ENCODE measurements around the gene FRRS1. TPM values are rescaled to one million over a fixed set of nuclear protein-coding genes. Genes with fewer than 3 reads are reported as not detected.

Gene FRRS1
- total and polyA plus RNA-seq, 12 donors: 0.81 to 26.8 (median 16.5) TPM

GRCh38 chr1:99751877-99752504 is 14.4 kb downstream of the FRRS1 start:
- DNase-seq: peak in 1 of 7 donors; percentile 29
- Histone ChIP-seq H3K9me3 (replicated peaks in 1 of 3) (peaks cover 0 to 10% (median 0%) of the 10 kb centered on the region in 3 donors), H3K27me3 (no peaks in the 10 kb centered on the region), H3K36me3 (replicated peaks in 1 of 2) (no peaks in the 10 kb centered on the region), H3K4me1 (replicated peaks in 1 of 2) (peaks cover 30% of the 10 kb centered on the region in 2 donors), H3K27ac (no peak overlapping the region), H3K4me3 (no peak overlapping the region)
- TF ChIP-seq CTCF (IDR thresholded peaks at IDR 0.05) (no peak), POLR2A (IDR thresholded peaks at IDR 0.05) (no peak)
- intact Hi-C loops (cut with DNase I): no loop called here
- WGBS, 4 donors: 89 to 98% (median 91%) methylated on average over 1 of the region's 1 CpG

DNA sequence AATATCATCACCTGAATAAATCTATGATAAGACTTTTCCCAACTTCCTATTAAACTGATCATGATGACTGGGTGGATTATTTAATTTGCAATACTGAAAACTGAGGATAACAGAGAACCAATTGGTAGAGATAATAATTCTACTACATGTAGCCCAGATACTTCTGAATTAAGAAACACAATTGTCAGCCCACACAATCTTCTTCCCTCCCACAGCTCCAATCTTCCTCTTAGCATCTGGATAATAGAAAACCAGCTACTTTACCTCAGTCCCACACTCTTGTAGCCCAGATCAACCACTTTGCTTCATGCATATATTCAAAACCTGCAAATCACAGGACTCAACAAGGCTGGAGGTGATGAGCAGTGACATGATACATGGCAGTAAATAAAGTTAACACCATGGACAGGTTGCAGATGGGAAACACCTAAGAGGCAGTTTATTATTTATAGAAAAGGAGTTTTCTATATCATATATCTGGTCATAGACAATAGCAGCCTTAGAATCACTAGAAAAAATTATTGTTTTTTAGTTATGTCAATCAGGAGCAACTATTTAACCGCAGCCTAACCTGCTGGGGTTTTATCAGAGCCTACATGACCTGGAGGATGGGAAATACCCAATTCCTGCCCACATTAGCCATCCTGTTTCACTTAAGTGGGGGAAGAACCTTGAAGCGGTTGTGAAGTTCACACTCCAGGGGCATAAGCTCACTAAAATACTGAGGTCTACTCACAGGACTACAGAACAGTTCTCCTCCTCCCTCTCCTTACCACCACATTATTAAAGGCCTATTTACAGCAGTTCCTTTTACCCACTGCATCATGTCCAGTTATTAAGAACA is 16.7 kb downstream of the FRRS1 start:
- H3K9me3 ChIP-seq (replicated peaks in 1 of 3): no peaks in the 10 kb centered on the region
- no peak for DNase-seq
- no peak overlapping the region for H3K4me3 ChIP-seq
- no peaks in the 10 kb centered on the region for H3K36me3 ChIP-seq (replicated peaks in 1 of 2)
- TF ChIP-seq POLR2A (IDR thresholded peaks at IDR 0.05) (no peak), CTCF (IDR thresholded peaks at IDR 0.05) (no peak)
- H3K4me1 ChIP-seq (replicated peaks in 1 of 2): peaks cover 10 to 11% of the 10 kb centered on the region in 2 donors
- H3K27me3 ChIP-seq: no peaks in the 10 kb centered on the region
- intact Hi-C loops (cut with DNase I): no loop called here
- WGBS, 4 donors: 60 to 100% (median 82%) methylated on average over 2 of the region's 2 CpGs
- no peak overlapping the region for H3K27ac ChIP-seq

DNA sequence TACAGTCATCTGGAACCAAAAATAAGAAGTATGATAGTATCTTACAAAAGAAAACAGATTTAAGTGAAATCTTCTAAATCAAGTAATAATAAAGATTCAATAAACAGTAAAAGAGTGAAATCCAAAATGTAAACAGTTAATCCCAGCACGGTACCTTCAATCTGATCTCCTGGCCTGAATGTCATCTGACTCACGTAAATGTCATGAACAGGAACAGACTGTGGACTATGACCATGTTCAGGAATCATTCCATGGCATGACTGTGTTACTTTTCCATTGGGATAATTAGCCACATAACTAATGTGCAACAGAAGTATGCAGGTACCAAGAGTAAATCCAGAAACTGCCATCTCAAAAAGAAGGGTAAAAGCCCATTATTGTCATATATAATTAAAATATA is 18.0 kb downstream of the FRRS1 start:
- Histone ChIP-seq H3K36me3 (replicated peaks in 1 of 2) (no peaks in the 10 kb centered on the region), H3K27ac (no peak overlapping the region), H3K27me3 (no peaks in the 10 kb centered on the region), H3K9me3 (replicated peaks in 1 of 3) (no peaks in the 10 kb centered on the region), H3K4me3 (no peak overlapping the region), H3K4me1 (replicated peaks in 1 of 2) (peaks cover 10 to 11% of the 10 kb centered on the region in 2 donors)
- TF ChIP-seq POLR2A (IDR thresholded peaks at IDR 0.05): no peak
- intact Hi-C loops (cut with DNase I): no loop called here
- WGBS, 4 donors: 40 to 47% (median 46%) methylated on average over 2 of the region's 2 CpGs
- no peak for DNase-seq

DNA sequence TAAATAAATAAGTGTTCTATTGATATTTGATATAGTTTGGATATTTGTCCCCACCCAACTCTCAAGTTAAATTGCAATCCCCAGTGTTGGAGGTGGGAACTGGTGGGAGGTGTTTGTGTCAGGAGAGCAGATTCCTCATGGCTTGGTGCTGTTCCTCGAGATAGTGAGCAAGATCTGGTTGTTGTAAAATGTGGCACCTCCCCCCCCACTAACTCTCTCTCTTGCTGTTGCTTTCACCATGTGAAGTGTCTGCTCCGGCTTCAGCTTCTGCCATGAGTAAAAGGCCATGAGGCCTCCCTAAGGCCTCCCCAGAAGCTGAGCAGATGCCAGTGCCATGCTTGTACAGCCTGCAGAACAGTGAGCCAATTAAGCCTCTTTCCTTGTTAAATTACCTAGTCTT is 20.8 kb downstream of the FRRS1 start:
- Histone ChIP-seq H3K36me3 (replicated peaks in 1 of 2) (peaks cover 0 to 8% of the 10 kb centered on the region in 2 donors), H3K27me3 (no peaks in the 10 kb centered on the region), H3K4me1 (replicated peaks in 1 of 2) (peaks cover 0 to 11% of the 10 kb centered on the region in 2 donors), H3K9me3 (replicated peaks in 1 of 3) (no peaks in the 10 kb centered on the region), H3K4me3 (no peak overlapping the region), H3K27ac (no peak overlapping the region)
- WGBS, 4 donors: 94 to 100% (median 96%) methylated on average over 2 of the region's 2 CpGs
- intact Hi-C loops (cut with DNase I): no loop called here
- TF ChIP-seq POLR2A (IDR thresholded peaks at IDR 0.05) (no peak), CTCF (IDR thresholded peaks at IDR 0.05) (no peak)
- DNase-seq: no peak

Data from adrenal gland (tissue), 12 donors.